Liver (tissue), 9 donors: ENCODE data around the gene CADM2. TPM values are rescaled to one million over a fixed set of nuclear protein-coding genes. Genes with fewer than 3 reads are reported as not detected.

ENCODE experiments used
- DNase-seq: peaks from one replicate; pipeline ENCODE4 v3.0.0-alpha.2; 2017; ENCODE audit warnings: low spot score
- H3K27ac ChIP-seq, 2 donors: one replicate each; pipeline ENCODE4 v1.7.0; 2013; ENCODE audit warnings: inconsistent platforms in 2 of 2, low read length in 2 of 2, control low read depth in 1 of 2, low read depth in 1 of 2, mild to moderate bottlenecking in 1 of 2
- H3K27me3 ChIP-seq, 4 donors: one replicate each; pipeline versions ENCODE4 v1.6.1 to v1.7.0; 2013; ENCODE audit warnings: low read length in 3 of 4, inconsistent platforms in 1 of 4, mild to moderate bottlenecking in 1 of 4, moderate library complexity in 1 of 4; ENCODE audit not compliant: control insufficient read depth in 4 of 4, insufficient read depth in 4 of 4
- H3K36me3 ChIP-seq, 4 donors: one replicate each; pipeline versions ENCODE4 v1.6.1 to v1.7.0; 2013; ENCODE audit warnings: low read length in 3 of 4, mild to moderate bottlenecking in 3 of 4, low read depth in 1 of 4, moderate library complexity in 1 of 4; ENCODE audit not compliant: control insufficient read depth in 4 of 4, insufficient read depth in 3 of 4
- H3K4me1 ChIP-seq, 4 donors: one replicate each; pipeline versions ENCODE4 v1.6.1 to v1.7.0; 2013; ENCODE audit warnings: low read length in 3 of 4, mild to moderate bottlenecking in 3 of 4, moderate library complexity in 1 of 4; ENCODE audit not compliant: control insufficient read depth in 4 of 4, insufficient read depth in 4 of 4
- H3K4me3 ChIP-seq, 3 donors: one replicate each; pipeline versions ENCODE4 v1.6.1 to v1.7.0; 2013; ENCODE audit warnings: low read length in 3 of 3, control low read depth in 1 of 3, low read depth in 1 of 3, mild to moderate bottlenecking in 1 of 3
- H3K9ac ChIP-seq, 2 donors: one replicate each; pipeline ENCODE4 v1.7.0; 2013; ENCODE audit warnings: low read length in 2 of 2, mild to moderate bottlenecking in 2 of 2, moderate library complexity in 2 of 2, control low read depth in 1 of 2, low read depth in 1 of 2
- H3K9me3 ChIP-seq, 4 donors: one replicate each; pipeline versions ENCODE4 v1.6.1 to v1.7.0; 2013; ENCODE audit warnings: low read length in 3 of 4; ENCODE audit not compliant: control insufficient read depth in 4 of 4
- CTCF ChIP-seq: fragments of 150-350 bp; IDR thresholded peaks from 2 replicates; pipeline ENCODE4 v1.5.1; 2017; ENCODE audit warnings: improper control_type of control experiment, low read depth, low read length; ENCODE audit not compliant: missing input control
- EGR1 ChIP-seq, 2 donors: IDR thresholded peaks; 2 replicates each; pipeline ENCODE4 v1.6.1; 2016 to 2018; ENCODE audit warnings: antibody characterized with exemption in 2 of 2, low read depth in 2 of 2
- FOXA1 ChIP-seq: IDR thresholded peaks from 2 replicates; pipeline ENCODE4 v1.6.1; 2016; ENCODE audit warnings: antibody characterized with exemption
- FOXA2 ChIP-seq: IDR thresholded peaks from 2 replicates; pipeline ENCODE4 v1.6.1; 2016; ENCODE audit warnings: antibody characterized with exemption
- GABPA ChIP-seq, 2 donors: IDR thresholded peaks in 1 of 2; conservative IDR thresholded peaks in 1 of 2; 2 replicates each; pipeline ENCODE4 v1.6.1; 2016; ENCODE audit warnings: antibody characterized with exemption in 2 of 2, mild to moderate bottlenecking in 1 of 2, moderate library complexity in 1 of 2
- HNF4A ChIP-seq, 2 donors: conservative IDR thresholded peaks; 2 replicates each; pipeline ENCODE4 v1.6.1; 2016; ENCODE audit warnings: antibody characterized with exemption in 2 of 2, mild to moderate bottlenecking in 2 of 2
- HNF4G ChIP-seq: IDR thresholded peaks from 2 replicates; pipeline ENCODE4 v1.6.1; 2016; ENCODE audit warnings: antibody characterized with exemption
- JUND ChIP-seq, 2 donors: IDR thresholded peaks; 2 replicates each; pipeline ENCODE4 v1.6.1; 2016; ENCODE audit warnings: antibody characterized with exemption in 2 of 2
- MAX ChIP-seq: IDR thresholded peaks from 2 replicates; pipeline ENCODE4 v1.6.1; 2016; ENCODE audit warnings: antibody characterized with exemption
- NR2F2 ChIP-seq: IDR thresholded peaks from 2 replicates; pipeline ENCODE4 v1.6.1; 2016; ENCODE audit warnings: antibody characterized with exemption
- RAD21 ChIP-seq, 2 donors: IDR thresholded peaks; 2 replicates each; pipeline ENCODE4 v1.6.1; 2016; ENCODE audit warnings: antibody characterized with exemption in 2 of 2, mild to moderate bottlenecking in 2 of 2
- REST ChIP-seq: IDR thresholded peaks from 2 replicates; pipeline ENCODE4 v1.6.1; 2016; ENCODE audit warnings: antibody characterized with exemption, mild to moderate bottlenecking
- RXRA ChIP-seq, 2 donors: IDR thresholded peaks; 2 replicates each; pipeline ENCODE4 v1.6.1; 2017 to 2018; ENCODE audit warnings: antibody characterized with exemption in 2 of 2, mild to moderate bottlenecking in 1 of 2
- SP1 ChIP-seq: IDR thresholded peaks from 2 replicates; pipeline ENCODE4 v1.6.1; 2018; ENCODE audit warnings: antibody characterized with exemption, mild to moderate bottlenecking
- TAF1 ChIP-seq: conservative IDR thresholded peaks from 2 replicates; pipeline ENCODE4 v1.6.1; 2016; ENCODE audit warnings: antibody characterized with exemption, mild to moderate bottlenecking
- YY1 ChIP-seq: IDR thresholded peaks from 2 replicates; pipeline ENCODE4 v1.6.1; 2016; ENCODE audit warnings: antibody characterized with exemption, mild to moderate bottlenecking
- WGBS: extraction: QIAGEN DNeasy Blood & Tissue Kit; methylation state at CpG from one replicate; pipeline ENCODE4 v1.1.7; 2013; 5-methylcytosine and 5-hydroxymethylcytosine counted together
- polyA plus RNA-seq, 2 donors: library from polyadenylated mRNA; stranded (reverse) in 1 of 2; unstranded in 1 of 2; fragments of 200-250 nt in 1 of 2; fragments of >200 nt in 1 of 2; fragmentation: Nextera tagmentation in 1 of 2; extraction: Ambion mirVana in 1 of 2; gene quantifications; one replicate each; pipeline versions ENCODE4 v1.2.1 to v1.2.3, GENCODE V29; 2013 to 2015
- total RNA-seq, 2 donors: library from RNA; depleted of rRNA; stranded (reverse); fragments of >200 nt; gene quantifications; one replicate each; pipeline ENCODE4 v1.2.3, GENCODE V29; 2014
- TF ChIP-seq, protein P1 (sequence below): IDR thresholded peaks from 2 replicates; pipeline ENCODE4 v1.6.1; 2016; ENCODE audit warnings: antibody characterized with exemption
- TF ChIP-seq, protein P2 (sequence below): IDR thresholded peaks from 2 replicates; pipeline ENCODE4 v1.6.1; 2016; ENCODE audit warnings: antibody characterized with exemption
- donor health status: healthy.
- donor health status: healthy.
- donor health status: healthy.
- donor health status: healthy.
- donor health status: healthy.

The CADM2 gene
- total and polyA plus RNA-seq, 4 donors, result 0.35 to 0.92 (median 0.51) TPM

DNA sequence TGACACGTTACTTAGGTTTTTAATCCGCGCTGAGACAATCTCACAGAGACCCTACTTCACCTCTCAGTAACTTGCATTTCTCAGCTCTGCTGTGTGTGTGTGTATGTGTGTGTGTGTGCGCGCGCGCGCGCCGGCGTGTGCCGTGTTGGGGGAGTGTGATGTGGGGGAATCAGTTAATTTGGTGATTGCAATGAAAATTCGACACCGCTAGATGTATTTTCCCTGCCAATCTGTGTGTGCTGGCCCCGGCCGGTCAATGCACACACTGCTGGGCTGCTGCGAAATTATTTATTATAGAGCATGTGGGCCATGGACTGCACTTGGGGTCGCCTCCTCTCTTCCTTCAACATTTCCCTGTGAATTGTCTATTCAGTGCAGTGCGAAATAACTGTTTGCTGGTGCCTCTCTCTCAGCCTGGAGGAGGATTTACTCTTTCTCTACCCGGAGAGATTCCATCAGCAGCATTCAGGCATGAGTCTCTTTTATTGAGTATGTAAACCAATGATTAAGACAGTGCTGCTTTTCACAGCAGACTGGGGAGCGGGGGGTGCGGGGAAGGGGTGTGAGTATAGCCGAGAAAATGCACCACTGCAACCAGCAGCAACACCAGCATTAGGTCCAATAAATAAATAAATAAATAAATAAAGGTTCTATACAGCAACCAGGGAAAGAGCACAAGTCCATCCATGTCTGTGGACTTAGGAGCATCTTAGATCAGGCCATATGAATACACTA lies 2.9 kb downstream of the CADM2 start (continued):
- TF ChIP-seq, protein P1, sequence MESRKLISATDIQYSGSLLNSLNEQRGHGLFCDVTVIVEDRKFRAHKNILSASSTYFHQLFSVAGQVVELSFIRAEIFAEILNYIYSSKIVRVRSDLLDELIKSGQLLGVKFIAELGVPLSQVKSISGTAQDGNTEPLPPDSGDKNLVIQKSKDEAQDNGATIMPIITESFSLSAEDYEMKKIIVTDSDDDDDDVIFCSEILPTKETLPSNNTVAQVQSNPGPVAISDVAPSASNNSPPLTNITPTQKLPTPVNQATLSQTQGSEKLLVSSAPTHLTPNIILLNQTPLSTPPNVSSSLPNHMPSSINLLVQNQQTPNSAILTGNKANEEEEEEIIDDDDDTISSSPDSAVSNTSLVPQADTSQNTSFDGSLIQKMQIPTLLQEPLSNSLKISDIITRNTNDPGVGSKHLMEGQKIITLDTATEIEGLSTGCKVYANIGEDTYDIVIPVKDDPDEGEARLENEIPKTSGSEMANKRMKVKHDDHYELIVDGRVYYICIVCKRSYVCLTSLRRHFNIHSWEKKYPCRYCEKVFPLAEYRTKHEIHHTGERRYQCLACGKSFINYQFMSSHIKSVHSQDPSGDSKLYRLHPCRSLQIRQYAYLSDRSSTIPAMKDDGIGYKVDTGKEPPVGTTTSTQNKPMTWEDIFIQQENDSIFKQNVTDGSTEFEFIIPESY, result no peak
- TF ChIP-seq JUND (IDR thresholded peaks at IDR 0.05) (no peak), EGR1 (IDR thresholded peaks at IDR 0.05; ENCODE audit: low read depth in 2 of 2) (no peak), FOXA1 (no peak), CTCF (no peak)

- 84% methylated on average over 5 of the region's 5 CpGs for WGBS
- Histone ChIP-seq H3K9me3 (no peaks in the 10 kb centered on the region), H3K27ac (no peak overlapping the region), H3K4me1 (peaks cover 7 to 17% (median 14%) of the 10 kb centered on the region in 4 donors), H3K9ac (no peak overlapping the region), H3K36me3 (peaks cover 0 to 2% (median 0%) of the 10 kb centered on the region in 4 donors), H3K27me3 (peaks cover 0 to 19% (median 8%) of the 10 kb centered on the region in 4 donors), H3K4me3 (no peak overlapping the region)
- TF ChIP-seq HNF4G, result no peak
- no peak for TF ChIP-seq HNF4A (conservative IDR thresholded peaks at IDR 0.05)
- TF ChIP-seq JUND (IDR thresholded peaks at IDR 0.05), result no peak
- no peak for TF ChIP-seq RAD21 (IDR thresholded peaks at IDR 0.05)
- no peak for TF ChIP-seq MAX
- TF ChIP-seq RXRA (IDR thresholded peaks at IDR 0.05), result no peak
- TF ChIP-seq GABPA (IDR thresholded peaks at IDR 0.05 in 1 of 2, conservative IDR thresholded peaks at IDR 0.05 in 1 of 2), result no peak
- TF ChIP-seq, protein P1, result no peak
- TF ChIP-seq SP1, result no peak
- no peak for TF ChIP-seq FOXA1
- TF ChIP-seq CTCF, result no peak
- no peak for TF ChIP-seq EGR1 (IDR thresholded peaks at IDR 0.05; ENCODE audit: low read depth in 2 of 2)
- TF ChIP-seq NR2F2, result no peak
- TF ChIP-seq, protein P2, sequence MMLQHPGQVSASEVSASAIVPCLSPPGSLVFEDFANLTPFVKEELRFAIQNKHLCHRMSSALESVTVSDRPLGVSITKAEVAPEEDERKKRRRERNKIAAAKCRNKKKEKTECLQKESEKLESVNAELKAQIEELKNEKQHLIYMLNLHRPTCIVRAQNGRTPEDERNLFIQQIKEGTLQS, result no peak
- TF ChIP-seq YY1, result no peak
- no peak for TF ChIP-seq FOXA2
- TF ChIP-seq REST, result no peak
- TF ChIP-seq TAF1, result no peak
- no peak for DNase-seq
Measured at GRCh38 chr3:84962415-84962814, 3.6 kb downstream of the CADM2 start.
